ENCODE results near the gene GNAQ.

The GNAQ gene

GRCh38 chr9:78026416-78026815, 5.2 kb downstream of the GNAQ start:
- Mint-ChIP-seq H3K4me3 (no peak overlapping the region), H3K4me1 (peaks cover 75% of the 10 kb centered on the region), H3K27me3 (ENCODE audit: low read depth, poor library complexity) (no peaks in the 10 kb centered on the region), H3K9me3 (no peaks in the 10 kb centered on the region), H3K27ac (no peak overlapping the region), H3K36me3 (ENCODE audit: low read depth) (peaks cover 14% of the 10 kb centered on the region)
- no peak for DNase-seq
- no peak for TF ChIP-seq CTCF (IDR thresholded peaks at IDR 0.05)

GRCh38 chr9:78025186-78025585, 6.4 kb downstream of the GNAQ start:
- Mint-ChIP-seq H3K4me1 (peaks cover 79% of the 10 kb centered on the region), H3K9me3 (no peaks in the 10 kb centered on the region), H3K36me3 (ENCODE audit: low read depth) (peaks cover 20% of the 10 kb centered on the region), H3K27ac (peak overlapping the region; percentile 80), H3K4me3 (no peak overlapping the region), H3K27me3 (ENCODE audit: low read depth, poor library complexity) (no peaks in the 10 kb centered on the region)
- no peak for DNase-seq
- TF ChIP-seq CTCF (IDR thresholded peaks at IDR 0.05): no peak

GRCh38 chr9:78023003-78023741, 8.4 kb downstream of the GNAQ start:
- Mint-ChIP-seq H3K4me1 (peaks cover 69% of the 10 kb centered on the region), H3K9me3 (no peaks in the 10 kb centered on the region), H3K36me3 (ENCODE audit: low read depth) (peaks cover 23% of the 10 kb centered on the region), H3K4me3 (no peak overlapping the region), H3K27me3 (ENCODE audit: low read depth, poor library complexity) (no peaks in the 10 kb centered on the region), H3K27ac (no peak overlapping the region)
- no peak for DNase-seq
- no peak for TF ChIP-seq CTCF (IDR thresholded peaks at IDR 0.05)

- DNase-seq: no peak
- Mint-ChIP-seq H3K36me3 (ENCODE audit: low read depth) (peaks cover 31% of the 10 kb centered on the region), H3K9me3 (no peaks in the 10 kb centered on the region), H3K27ac (peak overlapping the region; percentile 70), H3K27me3 (ENCODE audit: low read depth, poor library complexity) (no peaks in the 10 kb centered on the region), H3K4me3 (no peak overlapping the region), H3K4me1 (peaks cover 60% of the 10 kb centered on the region)
- TF ChIP-seq CTCF (IDR thresholded peaks at IDR 0.05): no peak
These were observed 9.9 kb downstream of the GNAQ start for GRCh38 chr9:78021697-78022096.

- H3K36me3 Mint-ChIP-seq (ENCODE audit: low read depth): peaks cover 38% of the 10 kb centered on the region
These were observed 14.4 kb downstream of the GNAQ start for GRCh38 chr9:78017190-78017693.

More at GRCh38 chr9:78017190-78017693, 14.4 kb downstream of the GNAQ start:
- peak overlapping the region; percentile 48 for H3K27ac Mint-ChIP-seq
- no peak overlapping the region for H3K4me3 Mint-ChIP-seq
- no peak for TF ChIP-seq CTCF (IDR thresholded peaks at IDR 0.05)
- H3K9me3 Mint-ChIP-seq: no peaks in the 10 kb centered on the region
- peaks cover 26% of the 10 kb centered on the region for H3K4me1 Mint-ChIP-seq
- no peaks in the 10 kb centered on the region for H3K27me3 Mint-ChIP-seq (ENCODE audit: low read depth, poor library complexity)
- no peak for DNase-seq
